CD14-positive monocyte (primary cell): ENCODE data around the gene TTC21A. TPM values are rescaled to one million over a fixed set of nuclear protein-coding genes. Genes with fewer than 3 reads are reported as not detected.

ENCODE experiments used
- DNase-seq, 3 donors: peaks; one replicate each; pipeline ENCODE4 v3.0.0-alpha.2; 2011 to 2022
- H2AFZ ChIP-seq: 2 replicates; pipeline ENCODE4 v1.6.0; 2012; ENCODE audit warnings: mild to moderate bottlenecking, low read depth, low read length, inconsistent platforms; ENCODE audit not compliant: insufficient read depth, poor library complexity, severe bottlenecking
- H3K27ac ChIP-seq, 2 donors: 1 replicate in 1 of 2; 2 replicates in 1 of 2; pipeline ENCODE4 v1.5.1; 2012 to 2013; ENCODE audit warnings: low read length in 2 of 2, control low read depth in 1 of 2, inconsistent platforms in 1 of 2, low read depth in 1 of 2, mild to moderate bottlenecking in 1 of 2
- H3K27me3 ChIP-seq, 2 donors: one replicate each; pipeline versions ENCODE4 v1.6.0 to v1.6.1; 2011 to 2013; ENCODE audit warnings: low read length in 2 of 2; ENCODE audit not compliant: control insufficient read depth in 2 of 2, insufficient read depth in 2 of 2
- H3K36me3 ChIP-seq, 2 donors: replicated peaks in 1 of 2; 1 replicate in 1 of 2; 2 replicates in 1 of 2; pipeline versions ENCODE4 v1.5.1 to v1.6.1; 2012 to 2013; ENCODE audit warnings: low read length in 2 of 2, control low read depth in 1 of 2, inconsistent platforms in 1 of 2, mild to moderate bottlenecking in 1 of 2; ENCODE audit not compliant: insufficient read depth in 2 of 2, control insufficient read depth in 1 of 2
- H3K4me1 ChIP-seq, 2 donors: 1 replicate in 1 of 2; 2 replicates in 1 of 2; pipeline versions ENCODE4 v1.5.1 to v1.6.1; 2012 to 2013; ENCODE audit warnings: low read length in 2 of 2, control low read depth in 1 of 2, inconsistent platforms in 1 of 2, mild to moderate bottlenecking in 1 of 2, moderate library complexity in 1 of 2; ENCODE audit not compliant: insufficient read depth in 2 of 2, control insufficient read depth in 1 of 2
- H3K4me2 ChIP-seq: replicated peaks from 2 replicates; pipeline ENCODE3; 2012; ENCODE audit warnings: low read length, moderate library complexity, mild to moderate bottlenecking; ENCODE audit not compliant: poor library complexity, severe bottlenecking; ENCODE audit errors: extremely low read depth
- H3K4me3 ChIP-seq, 3 experiments: fragments of 200-600 bp in 1 of 3; sonication (generic) in 1 of 3; replicated peaks in 1 of 3; 1 replicate in 2 of 3; 2 replicates in 1 of 3; pipeline ENCODE4 v1.5.1; 2011 to 2013; ENCODE audit warnings: low read length in 3 of 3, mild to moderate bottlenecking in 3 of 3, control low read depth in 2 of 3, low read depth in 2 of 3, inconsistent platforms in 1 of 3, moderate library complexity in 1 of 3
- H3K79me2 ChIP-seq: 2 replicates; pipeline ENCODE4 v1.6.0; 2012; ENCODE audit warnings: mild to moderate bottlenecking, control low read depth, inconsistent platforms, low read length, moderate library complexity; ENCODE audit not compliant: insufficient read depth
- H3K9ac ChIP-seq: 2 replicates; pipeline ENCODE4 v1.6.0; 2017; ENCODE audit warnings: low read length, mild to moderate bottlenecking; ENCODE audit not compliant: insufficient read depth, poor library complexity, severe bottlenecking
- H3K9me3 ChIP-seq, 2 donors: replicated peaks in 1 of 2; 1 replicate in 1 of 2; 2 replicates in 1 of 2; pipeline versions ENCODE4 v1.5.1 to v1.6.1; 2012 to 2013; ENCODE audit warnings: low read length in 2 of 2, control low read depth in 1 of 2; ENCODE audit not compliant: control insufficient read depth in 1 of 2, insufficient read depth in 1 of 2
- H4K20me1 ChIP-seq: 2 replicates; pipeline ENCODE4 v1.6.0; 2012; ENCODE audit warnings: mild to moderate bottlenecking, low read length, control low read depth, moderate library complexity; ENCODE audit not compliant: insufficient read depth
- H3K27ac Mint-ChIP-seq, 7 donors: one replicate each; pipeline ENCODE4 v1.8.0; 2020; ENCODE audit warnings: mild to moderate bottlenecking in 7 of 7, mixed read lengths in 7 of 7, moderate library complexity in 6 of 7, inconsistent platforms in 2 of 7
- H3K27me3 Mint-ChIP-seq, 3 donors: one replicate each; pipeline ENCODE4 v1.8.0; 2021 to 2022; ENCODE audit warnings: low read depth in 3 of 3, mild to moderate bottlenecking in 3 of 3, mixed read lengths in 3 of 3, moderate library complexity in 3 of 3, inconsistent platforms in 1 of 3
- H3K36me3 Mint-ChIP-seq, 2 donors: one replicate each; pipeline ENCODE4 v1.8.0; 2020; ENCODE audit warnings: mixed read lengths in 2 of 2, inconsistent platforms in 1 of 2, mild to moderate bottlenecking in 1 of 2
- H3K4me1 Mint-ChIP-seq: one replicate; pipeline ENCODE4 v1.8.0; 2020; ENCODE audit warnings: mild to moderate bottlenecking, mixed read lengths
- H3K4me3 Mint-ChIP-seq, 2 donors: one replicate each; pipeline ENCODE4 v1.8.0; 2020; ENCODE audit warnings: mild to moderate bottlenecking in 2 of 2, mixed read lengths in 2 of 2, moderate library complexity in 1 of 2
- H3K9me3 Mint-ChIP-seq, 7 donors: one replicate each; pipeline ENCODE4 v1.8.0; 2020 to 2022; ENCODE audit warnings: mixed read lengths in 7 of 7, mild to moderate bottlenecking in 6 of 7, moderate library complexity in 6 of 7, inconsistent platforms in 2 of 7
- WGBS: methylation state at CpG from one replicate; pipeline ENCODE4 v1.1.5; 2013; ENCODE audit warnings: missing lambda C conversion rate; ENCODE audit not compliant: insufficient coverage; 5-methylcytosine and 5-hydroxymethylcytosine counted together
- intact Hi-C, 2 donors: fragments of 100-400 bp; cut with micrococcal nuclease; formaldehyde crosslinking; loops; one replicate each; pipeline versions ENCODE4 v1.15.0 to v1.15.1; 2023
- polyA plus RNA-seq, 3 donors: library from polyadenylated mRNA; depleted of rRNA in 1 of 3; unstranded in 2 of 3; stranded (reverse) in 1 of 3; fragments of 300-500 nt in 2 of 3; fragments of >200 nt in 1 of 3; fragmentation: Illumina TruSeq in 2 of 3; gene quantifications; 1 replicate in 2 of 3; 2 replicates in 1 of 3; pipeline ENCODE4 v1.2.3, GENCODE V29; 2012 to 2021
- TF ChIP-seq, protein P1 (sequence below): fragments of 200-600 bp; IDR thresholded peaks from one replicate; pipeline ENCODE4 v1.8.0; 2022; ENCODE audit warnings: antibody characterized with exemption, mild to moderate bottlenecking

The TTC21A gene
- polyA plus RNA-seq, 3 donors, result 0.67 to 12.9 (median 2.2) TPM

DNA sequence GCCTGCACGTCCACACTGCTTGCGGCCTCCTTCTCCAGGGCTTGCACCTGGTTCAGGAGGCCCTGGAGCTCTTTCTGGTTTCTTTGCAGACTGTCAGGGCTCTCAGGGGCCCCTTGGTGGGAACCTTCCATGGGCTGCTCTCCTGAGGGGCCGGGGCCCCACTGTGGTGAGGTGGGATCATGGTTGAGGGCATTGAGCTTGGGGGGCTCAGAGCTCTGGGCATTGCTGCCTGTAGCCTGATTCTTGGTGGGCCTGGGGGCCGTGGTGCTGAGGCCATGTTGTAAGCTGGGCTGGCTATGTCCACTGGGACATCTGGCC is 77.4 kb downstream of the TTC21A start:
- Histone ChIP-seq H3K36me3 (no peaks in the 10 kb centered on the region), H3K9ac (no peak overlapping the region), H3K4me3 (no peak overlapping the region), H4K20me1 (no peaks in the 10 kb centered on the region), H3K4me1 (peaks cover 13 to 15% of the 10 kb centered on the region in 2 donors), H3K9me3 (no peaks in the 10 kb centered on the region), H3K79me2 (no peaks in the 10 kb centered on the region), H3K27me3 (peaks cover 3 to 7% of the 10 kb centered on the region in 2 donors), H3K27ac (no peak overlapping the region), H3K4me2 (no peak overlapping the region), H2AFZ (no peak overlapping the region)
- H3K4me3 Mint-ChIP-seq, result no peak overlapping the region
- WGBS, result 95% methylated on average over 4 of the region's 4 CpGs
- peaks cover 0 to 3% (median 0%) of the 10 kb centered on the region in 7 donors for H3K9me3 Mint-ChIP-seq
- intact Hi-C loops, result loop anchor here (5.0 kb wide), 2 partner anchors 38 to 78 kb away; partner anchors contain the start of genes GORASP1 (in 1 of the 2) and TTC21A (in 1 of the 2)
- peaks cover 17% of the 10 kb centered on the region for H3K4me1 Mint-ChIP-seq
- TF ChIP-seq, protein P1, sequence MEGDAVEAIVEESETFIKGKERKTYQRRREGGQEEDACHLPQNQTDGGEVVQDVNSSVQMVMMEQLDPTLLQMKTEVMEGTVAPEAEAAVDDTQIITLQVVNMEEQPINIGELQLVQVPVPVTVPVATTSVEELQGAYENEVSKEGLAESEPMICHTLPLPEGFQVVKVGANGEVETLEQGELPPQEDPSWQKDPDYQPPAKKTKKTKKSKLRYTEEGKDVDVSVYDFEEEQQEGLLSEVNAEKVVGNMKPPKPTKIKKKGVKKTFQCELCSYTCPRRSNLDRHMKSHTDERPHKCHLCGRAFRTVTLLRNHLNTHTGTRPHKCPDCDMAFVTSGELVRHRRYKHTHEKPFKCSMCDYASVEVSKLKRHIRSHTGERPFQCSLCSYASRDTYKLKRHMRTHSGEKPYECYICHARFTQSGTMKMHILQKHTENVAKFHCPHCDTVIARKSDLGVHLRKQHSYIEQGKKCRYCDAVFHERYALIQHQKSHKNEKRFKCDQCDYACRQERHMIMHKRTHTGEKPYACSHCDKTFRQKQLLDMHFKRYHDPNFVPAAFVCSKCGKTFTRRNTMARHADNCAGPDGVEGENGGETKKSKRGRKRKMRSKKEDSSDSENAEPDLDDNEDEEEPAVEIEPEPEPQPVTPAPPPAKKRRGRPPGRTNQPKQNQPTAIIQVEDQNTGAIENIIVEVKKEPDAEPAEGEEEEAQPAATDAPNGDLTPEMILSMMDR, result no peak
- no peak for DNase-seq
- H3K27me3 Mint-ChIP-seq, result peaks cover 11% of the 10 kb centered on the region in 3 donors
- H3K36me3 Mint-ChIP-seq, result peaks cover 3 to 5% of the 10 kb centered on the region in 2 donors
- H3K27ac Mint-ChIP-seq, result no peak overlapping the region

- peaks cover 15% of the 10 kb centered on the region for H3K4me1 Mint-ChIP-seq
- H3K4me3 Mint-ChIP-seq, result no peak overlapping the region
- Histone ChIP-seq H3K9me3 (no peaks in the 10 kb centered on the region), H3K4me3 (no peak overlapping the region), H3K9ac (no peak overlapping the region), H3K79me2 (no peaks in the 10 kb centered on the region), H3K4me1 (peaks cover 8 to 10% of the 10 kb centered on the region in 2 donors), H3K27me3 (peaks cover 0 to 2% of the 10 kb centered on the region in 2 donors), H4K20me1 (no peaks in the 10 kb centered on the region), H3K36me3 (no peaks in the 10 kb centered on the region), H2AFZ (no peak overlapping the region), H3K27ac (no peak overlapping the region), H3K4me2 (no peak overlapping the region)
- intact Hi-C loops, result no loop called here
- H3K36me3 Mint-ChIP-seq, result peaks cover under 1% of the 10 kb centered on the region in 2 donors
- peak overlapping the region in 2 of 7 donors; percentile 4 to 24 for H3K27ac Mint-ChIP-seq
- H3K27me3 Mint-ChIP-seq, result peaks cover 6% of the 10 kb centered on the region in 3 donors
- TF ChIP-seq, protein P1, result no peak
- 94% methylated on average over 7 of the region's 9 CpGs for WGBS
- DNase-seq, result no peak
- peaks cover 0 to 3% (median 0%) of the 10 kb centered on the region in 7 donors for H3K9me3 Mint-ChIP-seq
Observed at GRCh38 chr3:39185326-39185958, 78.0 kb downstream of the TTC21A start.
